A673 (cell line): ENCODE measurements around the gene EPHB3.

Experiments
- EZH2 ChIP-seq: fragments of 200-600 bp; sonication (generic); IDR thresholded peaks from 2 replicates; pipeline ENCODE4 v1.6.1; 2017; ENCODE audit warnings: borderline replicate concordance, low read depth, mild to moderate bottlenecking, mixed read lengths, antibody characterized with exemption, low read length; ENCODE audit not compliant: poor library complexity, severe bottlenecking
- TF ChIP-seq, protein P1 (sequence below): fragments of 300-800, 200-600 bp; sonication (generic); conservative IDR thresholded peaks from 2 replicates; pipeline ENCODE4 v1.5.1; 2017; ENCODE audit warnings: low read depth, mild to moderate bottlenecking, antibody characterized with exemption, low read length, moderate library complexity, mixed read lengths

- TF ChIP-seq EZH2: no peak
- TF ChIP-seq, protein P1, sequence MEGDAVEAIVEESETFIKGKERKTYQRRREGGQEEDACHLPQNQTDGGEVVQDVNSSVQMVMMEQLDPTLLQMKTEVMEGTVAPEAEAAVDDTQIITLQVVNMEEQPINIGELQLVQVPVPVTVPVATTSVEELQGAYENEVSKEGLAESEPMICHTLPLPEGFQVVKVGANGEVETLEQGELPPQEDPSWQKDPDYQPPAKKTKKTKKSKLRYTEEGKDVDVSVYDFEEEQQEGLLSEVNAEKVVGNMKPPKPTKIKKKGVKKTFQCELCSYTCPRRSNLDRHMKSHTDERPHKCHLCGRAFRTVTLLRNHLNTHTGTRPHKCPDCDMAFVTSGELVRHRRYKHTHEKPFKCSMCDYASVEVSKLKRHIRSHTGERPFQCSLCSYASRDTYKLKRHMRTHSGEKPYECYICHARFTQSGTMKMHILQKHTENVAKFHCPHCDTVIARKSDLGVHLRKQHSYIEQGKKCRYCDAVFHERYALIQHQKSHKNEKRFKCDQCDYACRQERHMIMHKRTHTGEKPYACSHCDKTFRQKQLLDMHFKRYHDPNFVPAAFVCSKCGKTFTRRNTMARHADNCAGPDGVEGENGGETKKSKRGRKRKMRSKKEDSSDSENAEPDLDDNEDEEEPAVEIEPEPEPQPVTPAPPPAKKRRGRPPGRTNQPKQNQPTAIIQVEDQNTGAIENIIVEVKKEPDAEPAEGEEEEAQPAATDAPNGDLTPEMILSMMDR: no peak
These were observed 69.4 kb downstream of the EPHB3 start for GRCh38 chr3:184630861-184631471.
